ENCODE results near the gene TBX10.

DNA sequence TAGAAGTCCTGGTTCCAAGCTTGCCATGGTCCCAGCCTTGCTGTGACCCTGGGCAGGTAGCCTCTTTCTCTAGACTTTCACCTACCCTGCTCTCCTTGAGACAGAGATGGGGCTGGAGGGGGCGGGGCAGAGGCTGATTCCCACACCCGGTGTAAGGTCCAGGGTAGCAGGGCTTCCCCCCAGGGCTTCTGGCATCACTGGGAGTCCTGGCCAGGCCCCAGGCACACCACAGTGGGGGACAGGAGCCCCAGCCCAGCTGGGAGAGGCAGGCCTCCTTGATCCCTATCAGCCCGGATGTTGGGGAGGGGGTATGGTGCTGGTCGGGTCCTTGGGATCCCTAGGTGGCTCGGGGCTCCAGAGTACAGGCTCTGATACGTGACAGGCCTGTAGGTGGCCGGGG is 8.2 kb downstream of the TBX10 start:
- TF ChIP-seq SIN3A (IDR thresholded peaks at IDR 0.05; ENCODE audit: borderline replicate concordance, insufficient read depth, low read length) (no peak), POLR2AphosphoS5 (IDR thresholded peaks at IDR 0.05; ENCODE audit: low read depth, low read length) (no peak), TAF1 (IDR thresholded peaks at IDR 0.05; ENCODE audit: borderline replicate concordance, insufficient read depth, low read length) (no peak), FOXP2 (optimal IDR thresholded peaks at IDR 0.05; ENCODE audit: borderline replicate concordance, extremely low read depth, extremely low read length, insufficient read depth) (no peak)
- TF ChIP-seq, protein P1, sequence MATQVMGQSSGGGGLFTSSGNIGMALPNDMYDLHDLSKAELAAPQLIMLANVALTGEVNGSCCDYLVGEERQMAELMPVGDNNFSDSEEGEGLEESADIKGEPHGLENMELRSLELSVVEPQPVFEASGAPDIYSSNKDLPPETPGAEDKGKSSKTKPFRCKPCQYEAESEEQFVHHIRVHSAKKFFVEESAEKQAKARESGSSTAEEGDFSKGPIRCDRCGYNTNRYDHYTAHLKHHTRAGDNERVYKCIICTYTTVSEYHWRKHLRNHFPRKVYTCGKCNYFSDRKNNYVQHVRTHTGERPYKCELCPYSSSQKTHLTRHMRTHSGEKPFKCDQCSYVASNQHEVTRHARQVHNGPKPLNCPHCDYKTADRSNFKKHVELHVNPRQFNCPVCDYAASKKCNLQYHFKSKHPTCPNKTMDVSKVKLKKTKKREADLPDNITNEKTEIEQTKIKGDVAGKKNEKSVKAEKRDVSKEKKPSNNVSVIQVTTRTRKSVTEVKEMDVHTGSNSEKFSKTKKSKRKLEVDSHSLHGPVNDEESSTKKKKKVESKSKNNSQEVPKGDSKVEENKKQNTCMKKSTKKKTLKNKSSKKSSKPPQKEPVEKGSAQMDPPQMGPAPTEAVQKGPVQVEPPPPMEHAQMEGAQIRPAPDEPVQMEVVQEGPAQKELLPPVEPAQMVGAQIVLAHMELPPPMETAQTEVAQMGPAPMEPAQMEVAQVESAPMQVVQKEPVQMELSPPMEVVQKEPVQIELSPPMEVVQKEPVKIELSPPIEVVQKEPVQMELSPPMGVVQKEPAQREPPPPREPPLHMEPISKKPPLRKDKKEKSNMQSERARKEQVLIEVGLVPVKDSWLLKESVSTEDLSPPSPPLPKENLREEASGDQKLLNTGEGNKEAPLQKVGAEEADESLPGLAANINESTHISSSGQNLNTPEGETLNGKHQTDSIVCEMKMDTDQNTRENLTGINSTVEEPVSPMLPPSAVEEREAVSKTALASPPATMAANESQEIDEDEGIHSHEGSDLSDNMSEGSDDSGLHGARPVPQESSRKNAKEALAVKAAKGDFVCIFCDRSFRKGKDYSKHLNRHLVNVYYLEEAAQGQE (IDR thresholded peaks at IDR 0.05; ENCODE audit: insufficient read depth in 1 of 2, low read depth in 2 of 2, low read length in 2 of 2) = no peak

Measured in PFSK-1 (cell line).